ENCODE results near the gene GALNT12.

DNA sequence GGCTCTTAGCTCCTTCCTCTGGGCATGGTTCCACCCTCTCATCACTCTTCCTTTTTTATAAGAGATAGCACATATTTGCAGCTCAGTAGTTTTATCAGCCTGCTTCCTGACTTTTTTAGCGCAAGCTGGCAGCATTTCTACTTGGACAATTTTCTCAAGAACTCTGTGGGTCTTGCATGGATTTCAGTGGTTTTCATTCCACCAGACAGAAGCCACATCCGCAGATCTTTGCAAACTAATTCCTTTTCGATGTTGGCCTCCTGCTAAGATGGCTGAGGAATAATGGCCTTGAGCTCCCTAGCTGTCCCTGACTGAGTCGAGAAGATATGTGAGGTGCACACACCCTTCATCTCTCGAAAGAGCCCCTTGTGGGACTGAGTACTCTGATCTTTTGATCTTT is 49.5 kb downstream of the GALNT12 start:
- no peak for TF ChIP-seq EZH2 (IDR thresholded peaks at IDR 0.05; ENCODE audit: borderline replicate concordance)
- TF ChIP-seq, protein P1, sequence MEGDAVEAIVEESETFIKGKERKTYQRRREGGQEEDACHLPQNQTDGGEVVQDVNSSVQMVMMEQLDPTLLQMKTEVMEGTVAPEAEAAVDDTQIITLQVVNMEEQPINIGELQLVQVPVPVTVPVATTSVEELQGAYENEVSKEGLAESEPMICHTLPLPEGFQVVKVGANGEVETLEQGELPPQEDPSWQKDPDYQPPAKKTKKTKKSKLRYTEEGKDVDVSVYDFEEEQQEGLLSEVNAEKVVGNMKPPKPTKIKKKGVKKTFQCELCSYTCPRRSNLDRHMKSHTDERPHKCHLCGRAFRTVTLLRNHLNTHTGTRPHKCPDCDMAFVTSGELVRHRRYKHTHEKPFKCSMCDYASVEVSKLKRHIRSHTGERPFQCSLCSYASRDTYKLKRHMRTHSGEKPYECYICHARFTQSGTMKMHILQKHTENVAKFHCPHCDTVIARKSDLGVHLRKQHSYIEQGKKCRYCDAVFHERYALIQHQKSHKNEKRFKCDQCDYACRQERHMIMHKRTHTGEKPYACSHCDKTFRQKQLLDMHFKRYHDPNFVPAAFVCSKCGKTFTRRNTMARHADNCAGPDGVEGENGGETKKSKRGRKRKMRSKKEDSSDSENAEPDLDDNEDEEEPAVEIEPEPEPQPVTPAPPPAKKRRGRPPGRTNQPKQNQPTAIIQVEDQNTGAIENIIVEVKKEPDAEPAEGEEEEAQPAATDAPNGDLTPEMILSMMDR (IDR thresholded peaks at IDR 0.05; ENCODE audit: poor library complexity) = no peak

Data from hepatocyte (in vitro differentiated cells).